ENCODE data around the gene NLK.
"Not testable (repeated sequence)": the region's sequence is repeated elsewhere in the genome, so short reads cannot be mapped to it uniquely, and the experiment has no call there.

NLK gene

DNA sequence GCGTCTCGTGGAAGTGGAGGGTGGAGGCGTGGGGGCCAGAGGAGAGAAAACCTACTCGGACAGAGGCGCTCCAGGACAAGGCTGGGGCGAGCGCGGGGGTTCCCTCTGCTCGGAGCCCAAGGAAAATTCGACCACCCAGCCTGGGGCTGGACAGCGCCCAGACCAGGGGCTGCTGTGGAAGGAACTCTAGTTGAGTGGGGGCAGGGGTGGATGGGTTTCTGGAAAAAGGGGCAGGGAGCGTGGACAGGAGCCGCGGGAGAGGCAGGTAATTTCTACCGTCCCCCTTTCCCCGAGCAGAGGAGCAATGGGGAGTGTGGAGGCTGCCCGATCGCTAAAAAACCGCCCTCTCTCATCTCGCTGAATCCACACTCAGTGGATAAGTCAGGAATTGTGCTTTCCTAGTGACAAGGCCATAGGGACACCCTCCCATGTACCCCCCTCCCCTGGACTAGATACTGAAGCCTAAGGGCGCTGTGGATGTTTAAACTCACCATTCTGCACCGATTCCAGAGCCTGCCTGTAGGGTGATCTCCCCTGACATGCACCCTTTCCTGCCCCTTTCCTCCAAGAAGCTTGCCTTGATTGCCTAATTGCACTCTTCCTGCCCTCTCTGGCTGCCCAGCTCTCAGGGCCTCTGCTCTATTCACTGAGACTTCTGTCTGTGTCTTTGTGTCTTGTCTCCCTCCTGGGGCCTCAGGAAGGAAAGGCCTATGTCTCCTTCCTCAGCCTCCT, 185.8 kb downstream of the NLK start:
- DNase-seq (ENCODE audit: low read depth in 3 of 3, low spot score in 1 of 3) = no peak

DNA sequence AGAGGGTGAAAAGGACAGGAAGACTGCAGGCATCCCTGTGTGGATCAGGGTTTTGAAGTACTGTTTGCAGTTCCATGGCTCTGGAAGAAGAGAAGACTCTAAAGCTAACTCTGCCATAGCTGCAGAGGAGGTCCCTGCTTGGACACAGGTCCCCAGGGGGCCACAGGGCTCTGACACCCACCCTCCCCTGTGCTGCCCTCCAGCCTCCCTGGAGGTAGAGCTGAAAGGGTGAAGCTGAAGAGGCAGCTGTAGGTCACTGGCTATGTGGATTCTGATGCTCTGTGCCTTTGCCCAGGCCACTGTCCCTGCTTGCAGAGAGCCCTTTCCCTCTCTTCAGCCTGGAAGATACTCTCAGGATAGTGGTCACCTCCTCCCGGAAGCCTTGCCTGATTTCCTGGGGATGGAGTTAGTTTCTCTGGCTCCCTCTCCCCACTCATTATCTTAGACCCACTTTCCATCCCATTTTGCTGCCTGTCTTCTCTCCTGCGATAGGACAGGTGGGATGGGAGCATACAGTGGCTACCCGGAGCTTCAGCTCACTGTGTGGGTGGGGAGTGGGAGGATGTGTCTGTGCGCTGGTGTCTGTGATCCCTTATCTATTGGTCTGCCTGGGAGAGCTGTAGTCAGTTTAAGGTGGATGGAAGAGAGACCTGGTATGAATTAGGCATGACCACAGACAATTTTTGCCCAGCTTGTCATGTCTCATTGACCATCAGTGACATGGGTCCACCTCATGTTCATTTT, 186.7 kb downstream of the NLK start:
- no peak for DNase-seq (ENCODE audit: low read depth in 3 of 3, low spot score in 1 of 3)

DNA sequence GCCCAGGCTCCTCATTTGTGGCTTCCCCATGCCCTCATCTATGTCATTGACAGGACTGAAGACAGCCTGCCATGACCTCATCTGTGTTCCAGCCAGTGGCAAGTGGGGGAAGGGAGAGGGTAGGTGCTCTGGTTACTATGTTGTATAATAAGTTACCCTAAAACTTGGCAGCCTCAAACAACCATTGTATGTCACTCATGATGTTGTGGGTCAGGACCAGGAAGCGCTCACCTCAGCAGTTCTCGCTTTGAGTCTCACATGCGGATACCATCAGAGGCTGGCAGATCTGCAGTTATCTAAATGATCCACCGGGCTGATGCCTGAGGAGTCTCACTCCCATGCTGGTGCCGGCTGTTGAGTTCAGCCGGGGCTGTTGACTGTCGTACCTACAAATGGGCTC, 187.5 kb downstream of the NLK start:
- DNase-seq (ENCODE audit: low read depth in 3 of 3, low spot score in 1 of 3) = no peak

DNA sequence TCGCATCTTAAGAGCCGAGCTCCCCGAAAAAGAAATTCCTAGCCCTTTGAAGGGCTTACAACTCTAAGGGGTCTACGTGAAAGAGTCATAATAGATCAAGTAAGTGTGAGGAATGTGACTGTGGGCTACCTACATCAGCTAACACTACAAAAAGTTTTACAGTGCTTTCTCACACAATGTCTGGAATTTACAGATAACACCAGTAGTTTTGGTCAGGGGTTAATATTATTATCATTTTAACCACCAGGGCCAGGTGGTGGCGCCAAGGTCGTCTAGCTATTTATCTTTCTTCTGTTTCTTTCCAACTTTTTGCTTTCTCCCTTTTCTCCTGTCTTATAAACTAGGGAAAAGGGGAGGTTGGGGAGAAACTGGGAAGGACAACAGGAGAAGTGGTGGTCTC, 188.1 kb downstream of the NLK start:
- DNase-seq (ENCODE audit: low read depth in 3 of 3, low spot score in 1 of 3) = not testable (repeated sequence)

DNA sequence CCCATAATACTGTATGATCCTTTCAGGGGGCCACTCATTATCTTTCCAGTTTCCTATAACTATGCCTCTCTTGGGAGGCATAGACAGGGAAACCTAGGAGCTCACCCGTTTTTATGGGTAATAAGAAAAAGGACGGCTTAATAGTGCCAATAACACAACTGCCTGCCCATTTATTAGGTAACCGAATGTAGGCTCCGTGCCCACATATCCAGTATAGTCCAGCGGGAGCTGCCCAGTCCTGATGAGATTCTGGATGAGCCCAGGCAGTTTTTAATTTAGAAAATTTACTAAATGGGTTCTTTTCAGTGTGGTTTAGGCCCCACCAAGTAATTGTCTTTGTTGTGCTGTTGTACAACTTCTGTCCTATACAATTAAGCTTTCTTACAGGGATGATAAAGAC, 189.1 kb downstream of the NLK start:
- not testable (repeated sequence) for DNase-seq (ENCODE audit: low read depth in 3 of 3, low spot score in 1 of 3)

DNA sequence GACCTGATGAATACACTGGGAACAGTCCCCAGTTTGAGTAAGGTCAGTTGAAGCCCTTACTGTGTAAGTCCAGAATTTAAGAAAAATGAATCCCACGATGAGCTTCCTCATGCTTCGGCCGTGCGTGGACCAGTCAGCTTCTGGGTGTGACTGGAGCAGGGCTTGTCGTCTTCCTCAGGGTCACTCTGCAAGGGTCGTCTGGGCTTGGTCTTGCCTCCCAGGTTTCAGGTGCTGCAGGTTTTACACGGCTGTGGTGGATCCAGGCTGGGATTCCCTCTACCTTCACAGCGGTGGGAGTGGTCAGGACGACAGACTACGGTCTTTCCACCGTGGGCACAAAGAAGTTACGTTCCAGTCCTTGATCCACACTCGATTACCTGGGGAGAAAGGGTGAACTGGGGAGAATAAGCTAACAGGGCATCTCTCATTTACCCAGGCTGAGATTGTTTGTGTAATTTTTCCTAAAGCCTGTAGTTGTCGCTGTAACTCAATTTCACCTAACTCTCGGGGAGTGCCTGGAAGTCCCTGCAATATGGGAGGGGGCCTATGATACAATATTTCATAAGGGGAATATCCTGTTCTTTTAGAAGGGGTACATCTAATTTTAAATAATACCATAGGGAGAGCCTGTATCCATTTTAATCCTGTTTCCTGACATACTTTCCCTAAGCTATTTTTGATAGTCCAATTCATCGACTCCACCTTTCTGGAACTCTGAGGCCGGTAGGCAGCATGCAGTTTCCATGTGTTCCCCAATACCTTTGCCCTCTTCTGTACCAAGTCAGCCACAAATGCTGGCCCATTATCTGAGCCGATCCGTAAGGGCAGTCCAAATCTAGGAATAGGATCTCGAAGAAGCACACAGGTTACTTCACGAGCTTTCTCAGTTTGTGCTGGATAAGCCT, 190.7 kb downstream of the NLK start:
- DNase-seq (ENCODE audit: low read depth in 3 of 3, low spot score in 1 of 3) = not testable (repeated sequence)

DNA sequence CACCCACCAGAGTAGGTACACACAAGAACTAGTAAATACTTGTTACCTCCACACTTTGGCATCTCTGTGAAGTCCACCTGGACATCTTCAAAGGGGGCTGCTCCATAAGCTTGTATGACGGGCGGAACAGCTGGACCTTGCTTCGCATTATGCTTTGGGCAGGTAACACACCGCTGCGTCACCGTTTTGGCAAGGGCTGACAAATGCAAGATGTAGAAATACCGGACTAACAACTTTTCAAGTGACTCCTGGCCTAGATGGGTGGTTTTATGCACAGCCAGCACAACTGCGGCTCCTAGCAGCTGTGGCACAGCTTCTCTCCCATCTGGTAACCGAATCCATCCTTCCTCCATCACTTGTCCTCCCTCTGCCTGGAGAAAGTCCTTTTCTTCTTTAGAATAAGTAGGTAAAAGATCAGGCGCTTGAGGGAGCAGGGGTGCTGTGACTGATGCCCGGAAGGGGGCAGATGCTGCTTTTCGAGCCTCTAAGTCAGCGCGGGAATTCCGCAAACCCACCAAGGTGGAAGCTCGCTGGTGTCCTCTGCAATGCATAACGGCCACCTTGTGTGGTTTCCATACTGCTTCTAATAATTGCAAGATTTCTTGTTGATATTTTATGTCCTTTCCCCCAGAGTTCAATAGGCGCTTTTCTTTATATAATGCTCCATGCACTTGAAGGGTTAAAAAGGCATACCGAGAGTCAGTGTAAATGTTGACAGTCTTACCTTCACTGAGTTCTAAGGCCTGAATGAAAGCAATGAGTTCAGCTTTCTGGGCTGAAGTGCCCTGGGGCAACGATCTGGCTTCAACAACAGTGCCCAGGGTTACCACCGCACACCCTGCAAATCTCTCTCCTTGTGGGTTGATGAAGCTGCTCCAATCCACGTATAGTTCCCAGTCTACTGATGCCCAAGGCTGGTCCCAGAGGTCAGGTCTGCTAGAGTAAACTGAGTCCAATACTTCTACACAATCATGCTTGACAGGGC, 191.7 kb downstream of the NLK start:
- not testable (repeated sequence) for DNase-seq (ENCODE audit: low read depth in 3 of 3, low spot score in 1 of 3)

DNA sequence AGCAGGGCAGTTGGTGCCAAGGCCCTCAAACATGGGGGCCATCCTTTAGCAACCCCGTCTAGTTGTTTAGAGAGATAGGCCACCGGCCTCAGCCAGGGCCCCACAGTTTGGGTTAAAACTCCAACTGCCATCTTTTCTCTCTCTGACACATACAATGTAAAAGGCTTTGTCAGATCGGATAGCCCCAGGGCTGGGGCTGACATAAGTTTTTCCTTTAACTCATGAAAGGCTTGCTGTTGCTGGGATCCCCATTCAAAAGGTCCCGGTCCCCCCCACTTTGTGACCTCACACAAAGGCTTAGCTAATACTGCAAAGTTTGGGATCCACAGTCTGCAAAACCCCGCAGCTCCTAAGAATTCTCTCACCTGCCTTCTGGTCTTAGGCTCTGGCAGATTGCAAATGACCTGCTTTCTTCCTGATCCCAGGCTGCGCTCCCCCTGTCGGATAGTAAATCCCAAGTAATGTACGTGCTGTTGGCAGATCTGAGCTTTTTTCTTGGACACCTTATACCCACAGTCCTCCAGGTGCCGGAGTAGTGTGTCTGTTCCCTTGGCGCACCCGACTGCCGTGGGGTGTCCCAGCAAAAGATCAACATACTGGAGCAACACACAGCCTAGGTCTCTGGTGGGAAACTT, 192.7 kb downstream of the NLK start:
- DNase-seq (ENCODE audit: low read depth in 3 of 3, low spot score in 1 of 3) = not testable (repeated sequence)

DNA sequence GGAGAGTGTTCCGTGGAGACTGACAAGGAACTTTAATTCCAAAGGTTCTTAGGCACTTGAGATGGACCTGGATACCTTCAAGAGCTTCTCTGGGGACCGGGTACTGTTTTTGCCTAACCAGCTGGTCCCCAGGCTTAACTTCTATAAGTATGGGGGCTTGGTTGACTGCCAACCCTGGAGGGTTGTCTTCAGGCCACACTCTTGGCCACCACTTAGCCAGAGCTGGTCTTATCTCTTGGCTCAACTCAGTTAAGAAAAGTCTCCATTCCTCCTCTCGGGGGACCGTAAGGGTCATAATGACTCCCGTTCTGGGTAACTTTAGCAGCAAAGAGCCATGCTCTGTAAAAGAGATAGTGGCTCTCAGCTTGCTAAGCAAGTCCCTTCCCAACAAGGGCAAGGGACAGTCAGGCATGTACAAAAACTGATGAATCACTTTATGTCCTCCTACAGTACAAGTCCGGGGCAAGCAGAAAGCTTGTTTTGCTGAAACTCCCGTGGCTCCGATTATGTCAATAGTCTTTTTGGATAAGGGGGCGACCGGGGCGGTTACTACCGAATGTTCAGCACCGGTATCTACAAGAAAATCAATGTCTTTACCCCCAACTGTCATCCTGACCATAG, 193.7 kb downstream of the NLK start:
- not testable (repeated sequence) for DNase-seq (ENCODE audit: low read depth in 3 of 3, low spot score in 1 of 3)

DNA sequence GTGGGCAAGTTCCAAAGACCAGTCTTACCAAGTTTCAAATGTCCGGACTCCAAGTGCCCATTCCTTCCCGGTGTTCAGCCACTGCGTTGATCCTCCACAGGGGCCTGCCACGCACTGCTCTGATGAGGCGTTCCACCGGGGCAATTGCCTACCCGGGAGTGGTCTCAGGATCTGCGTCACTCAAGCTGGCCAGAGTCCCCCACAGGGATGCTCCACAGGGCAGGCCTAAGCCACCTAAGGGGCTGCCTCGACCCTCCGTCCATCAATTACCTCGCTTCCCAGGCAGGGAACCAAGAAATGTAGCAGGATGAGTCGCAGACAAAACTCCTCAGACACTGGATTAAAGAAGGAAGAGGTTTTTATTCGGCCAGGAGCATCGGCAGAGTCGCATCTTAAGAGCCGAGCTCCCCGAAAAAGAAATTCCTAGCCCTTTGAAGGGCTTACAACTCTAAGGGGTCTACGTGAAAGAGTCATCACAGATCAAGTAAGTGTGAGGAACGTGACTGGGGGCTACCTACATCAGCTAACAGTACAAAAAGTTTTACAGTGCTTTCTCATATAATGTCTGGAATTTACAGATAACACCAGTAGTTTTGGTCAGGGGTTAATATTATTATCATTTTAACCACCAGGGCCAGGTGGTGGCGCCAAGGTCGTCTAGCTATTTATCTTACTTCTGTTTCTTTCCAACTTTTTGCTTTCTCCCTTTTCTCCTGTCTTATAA, 196.2 kb downstream of the NLK start:
- not testable (repeated sequence) for DNase-seq (ENCODE audit: low read depth in 3 of 3, low spot score in 1 of 3)

DNA sequence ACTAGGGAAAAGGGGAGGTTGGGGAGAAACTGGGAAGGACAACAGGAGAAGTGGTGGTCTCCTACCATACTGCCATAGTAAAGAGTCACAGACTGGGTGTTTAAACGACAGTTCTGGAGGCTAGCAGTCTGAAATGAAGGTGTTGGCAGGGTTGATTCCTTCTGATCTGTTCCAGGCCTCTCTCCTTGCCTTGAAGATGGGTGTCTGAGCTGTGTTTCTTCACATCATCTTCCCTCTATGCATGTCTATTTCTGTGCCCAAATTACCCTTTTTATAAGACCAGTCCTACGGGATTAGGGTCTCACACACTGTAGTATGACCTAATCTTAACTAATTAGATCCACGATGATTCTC, 196.8 kb downstream of the NLK start:
- no peak for DNase-seq (ENCODE audit: low read depth in 3 of 3, low spot score in 1 of 3)

DNA sequence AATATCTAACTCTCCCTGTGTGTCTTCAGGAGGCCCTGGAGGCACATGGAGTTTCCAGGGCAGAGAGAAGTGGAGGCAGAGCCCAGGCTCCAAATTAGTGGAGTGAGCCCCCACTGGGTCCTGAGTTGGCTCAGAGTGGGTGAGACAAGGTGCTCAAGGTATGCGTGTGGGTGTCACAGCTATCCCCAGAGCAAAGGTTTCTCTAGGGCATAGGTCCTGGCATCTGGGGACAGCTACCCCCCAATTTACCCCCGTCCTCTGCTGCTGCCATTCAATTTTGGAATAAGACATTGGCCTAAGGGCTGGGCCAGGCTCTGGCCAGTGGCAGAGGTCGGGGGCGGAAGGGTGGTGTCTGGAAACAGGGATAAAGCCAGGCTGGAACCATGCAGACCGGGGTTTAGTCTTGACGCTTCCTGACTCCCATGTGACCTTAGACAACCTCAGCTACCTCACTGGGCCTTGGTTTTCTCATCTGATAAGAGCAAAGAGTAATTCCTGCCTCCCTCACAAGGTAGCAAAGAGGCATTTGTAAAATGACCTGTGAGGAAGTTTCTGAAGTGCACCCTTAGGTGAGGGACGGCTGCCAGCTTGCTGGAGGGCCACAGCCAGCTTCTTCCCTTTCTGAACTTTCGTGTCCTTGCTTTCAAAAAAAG, 198.3 kb downstream of the NLK start:
- no peak for DNase-seq (ENCODE audit: low read depth in 3 of 3, low spot score in 1 of 3)

DNA sequence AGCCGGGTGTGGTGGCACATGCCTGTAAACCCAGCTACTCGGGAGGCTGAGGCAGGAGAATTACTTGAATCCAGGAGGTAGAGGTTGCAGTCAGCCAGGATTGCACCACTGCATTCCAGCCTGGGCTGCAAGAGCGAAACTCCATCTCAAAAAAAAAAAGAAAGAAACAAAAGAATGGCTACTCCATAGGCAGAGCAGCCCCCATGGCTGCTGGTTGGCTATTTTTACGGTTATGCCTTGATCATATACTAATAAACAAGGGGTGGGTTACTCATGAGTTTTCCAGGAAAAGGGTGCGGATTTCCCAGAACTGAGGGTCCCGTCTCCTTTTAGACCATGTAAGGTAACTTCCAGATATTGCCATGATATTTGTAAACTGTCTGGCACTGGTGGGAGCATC, 200.3 kb downstream of the NLK start:
- DNase-seq (ENCODE audit: low read depth in 3 of 3, low spot score in 1 of 3) = no peak

DNA sequence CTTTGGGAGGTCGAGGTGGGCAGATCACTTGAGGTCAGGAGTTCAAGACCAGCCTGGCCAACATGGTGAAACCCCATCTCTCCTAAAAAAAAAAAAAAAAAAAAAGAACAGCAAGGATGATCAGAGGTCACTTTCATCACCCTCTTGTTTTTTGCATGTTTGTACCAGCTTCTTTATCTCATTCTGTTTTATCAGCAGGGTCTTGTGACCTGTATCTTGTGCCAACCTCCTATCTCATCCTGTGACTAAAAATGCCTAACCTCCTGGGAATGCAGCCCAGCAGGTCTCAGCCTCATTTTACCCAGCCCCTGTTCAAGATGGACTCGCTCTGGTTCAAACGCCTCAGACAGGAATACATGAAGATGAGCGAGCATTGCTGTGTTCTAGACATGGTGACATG, 200.8 kb downstream of the NLK start:
- DNase-seq (ENCODE audit: low read depth in 3 of 3, low spot score in 1 of 3) = not testable (repeated sequence)

DNA sequence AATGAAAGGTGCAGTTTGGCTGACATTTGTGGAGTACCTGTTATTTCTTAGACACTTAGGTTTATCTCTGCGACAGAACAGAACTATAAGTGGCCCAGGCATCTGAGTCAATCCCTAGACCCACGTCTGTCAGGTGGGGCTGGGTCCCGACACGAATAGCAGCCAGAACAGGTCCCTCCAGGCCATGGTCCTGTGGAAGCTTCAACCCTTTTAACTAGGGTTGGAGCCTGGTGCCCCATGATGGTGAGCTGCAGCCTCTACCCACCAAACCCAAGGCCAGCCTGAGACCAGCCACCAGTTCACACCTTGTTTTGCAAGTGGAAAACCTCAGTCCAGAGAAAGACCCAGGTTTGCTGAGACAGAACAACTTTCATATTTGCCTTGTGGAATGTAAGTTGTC, 202.0 kb downstream of the NLK start:
- DNase-seq (ENCODE audit: low read depth in 3 of 3, low spot score in 1 of 3) = no peak
